Activated gamma-delta T cell (primary cell): ENCODE measurements around the gene CD226.
"Not testable (repeated sequence)": the region's sequence is repeated elsewhere in the genome, so short reads cannot be mapped to it uniquely, and the experiment has no call there.

Experiments
- DNase-seq: peaks from one replicate; lab custom pipeline; 2025; lab: John Stamatoyannopoulos, UW
- total RNA-seq, 2 donors: gene quantifications; one replicate each; lab custom pipeline; 2026; lab: John Stamatoyannopoulos, UW

The CD226 gene
- 63.1 to 67.5 reads per million in 2 donors for total RNA-seq

DNA sequence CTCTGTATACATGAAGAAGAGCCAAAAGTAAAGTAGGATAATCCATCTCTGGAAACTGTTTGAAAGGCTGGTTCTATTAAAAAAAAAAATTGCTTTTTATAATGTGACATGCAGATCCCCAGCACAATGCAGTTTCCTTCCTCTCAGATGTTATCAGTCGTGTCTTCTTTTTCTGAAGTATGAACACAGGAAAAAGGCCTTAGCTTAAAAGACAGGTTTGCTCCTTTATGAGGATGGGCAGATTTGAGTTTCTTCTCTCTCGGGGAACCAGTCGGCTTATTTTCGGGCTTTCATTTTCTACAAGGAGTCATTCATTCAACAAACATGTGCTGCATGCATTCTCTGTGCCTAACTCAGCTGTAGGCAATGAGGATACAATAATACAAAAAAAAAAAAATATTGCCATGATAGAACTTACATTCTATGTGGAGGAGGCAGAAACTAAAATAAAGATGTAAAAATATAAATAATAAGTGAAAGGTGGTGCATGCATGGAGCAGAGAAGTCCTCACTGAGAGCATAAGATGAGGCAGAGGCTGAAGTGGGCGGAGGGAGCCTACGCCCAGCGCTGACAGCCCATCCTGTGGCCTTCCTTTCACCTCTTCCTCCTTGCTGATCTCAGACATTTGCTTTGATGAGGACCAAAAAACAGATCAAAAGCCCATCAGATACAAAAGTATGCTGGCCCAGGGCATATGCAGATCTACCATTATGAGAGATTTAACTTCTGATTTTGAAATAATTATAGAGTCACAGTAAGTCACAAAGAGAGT, at the start of gene CD226:
Gene CD226 (minus strand): TSS at position 513 of the 773 bp plus-strand sequence. CDS start 467 bp downstream, at position 46.
- no peak for DNase-seq

- DNase-seq, result no peak
Measured at GRCh38 chr18:69996951-69997798, 49.5 kb upstream of the CD226 start.

DNA sequence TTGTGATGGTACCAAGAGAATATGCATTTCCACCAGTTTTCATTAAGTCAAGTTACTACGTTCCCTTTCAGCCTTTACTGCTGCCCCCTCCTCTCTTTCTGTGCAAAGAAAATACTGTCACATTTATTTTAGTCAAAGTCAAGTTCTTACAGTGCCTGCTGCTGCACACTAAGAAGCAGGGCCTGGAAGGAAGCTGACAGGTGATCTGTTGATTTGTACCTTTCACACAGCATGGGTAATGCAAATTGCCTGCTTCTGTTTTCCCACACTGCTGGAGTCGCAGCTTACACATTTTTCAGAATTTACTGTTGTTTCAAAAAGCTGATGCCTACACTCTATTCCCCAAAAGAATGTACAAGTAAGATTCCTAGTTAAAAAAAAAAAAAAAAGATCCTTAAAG, 48.7 kb upstream of the CD226 start:
- DNase-seq, result no peak

- DNase-seq, result no peak
Measured at GRCh38 chr18:69995774-69996173, 48.1 kb upstream of the CD226 start.

DNA sequence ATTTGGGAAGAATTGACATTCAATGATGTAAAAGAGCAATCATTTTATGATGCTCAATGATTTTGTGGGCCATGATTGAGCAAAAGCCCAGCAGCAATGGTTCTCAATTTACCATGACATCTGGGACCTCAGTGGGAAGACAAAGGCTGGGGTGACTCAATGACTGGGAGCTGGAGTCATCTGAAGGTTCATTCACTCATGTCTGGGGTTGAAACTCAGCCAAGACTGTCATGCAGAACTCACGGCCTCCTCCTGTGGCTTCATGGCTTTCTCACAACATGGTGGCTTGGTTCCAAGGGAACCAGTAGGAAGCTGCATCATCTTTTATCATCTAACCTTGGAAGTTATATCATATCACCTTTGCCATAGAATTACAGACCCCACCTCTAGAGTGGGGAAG, 45.1 kb upstream of the CD226 start:
- no peak for DNase-seq

DNA sequence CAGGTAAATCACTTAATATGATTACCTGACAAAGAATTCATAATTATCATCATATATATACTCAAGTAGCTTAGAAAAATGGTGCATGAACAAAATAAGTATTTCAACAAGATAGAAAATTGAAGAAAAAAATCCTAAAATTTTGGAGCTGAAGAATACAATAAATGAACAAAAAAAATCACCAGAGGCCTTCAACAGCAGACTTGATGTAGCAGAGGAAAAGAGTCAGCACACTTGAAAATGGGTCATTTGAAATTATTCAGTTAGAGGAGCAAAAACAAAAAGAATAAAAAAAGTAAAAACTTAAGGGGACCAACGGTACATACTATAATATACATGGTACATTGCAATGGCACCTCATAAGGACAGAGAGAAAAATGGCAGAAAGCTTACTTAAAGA, 40.2 kb upstream of the CD226 start:
- no peak for DNase-seq

DNA sequence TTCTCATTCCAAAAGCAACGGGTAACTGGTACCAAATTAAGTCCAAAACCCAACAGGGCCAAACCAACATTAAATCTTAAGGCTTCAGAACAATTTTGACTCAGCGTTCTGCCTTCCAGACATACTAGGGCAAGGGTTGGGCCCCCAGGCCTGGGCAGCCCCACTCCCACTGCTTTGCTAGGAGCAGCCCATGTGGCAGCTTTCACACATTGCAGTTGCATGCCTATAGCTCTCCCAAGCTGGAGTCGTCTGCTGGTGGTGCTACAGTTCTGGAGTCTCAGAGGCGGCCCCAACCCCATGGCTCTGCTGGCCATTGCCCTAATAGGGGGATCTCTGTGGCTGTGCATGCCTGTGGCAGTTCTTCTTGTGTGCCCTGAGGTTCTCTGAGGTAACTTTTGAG, 37.6 kb upstream of the CD226 start:
- DNase-seq, result no peak

DNA sequence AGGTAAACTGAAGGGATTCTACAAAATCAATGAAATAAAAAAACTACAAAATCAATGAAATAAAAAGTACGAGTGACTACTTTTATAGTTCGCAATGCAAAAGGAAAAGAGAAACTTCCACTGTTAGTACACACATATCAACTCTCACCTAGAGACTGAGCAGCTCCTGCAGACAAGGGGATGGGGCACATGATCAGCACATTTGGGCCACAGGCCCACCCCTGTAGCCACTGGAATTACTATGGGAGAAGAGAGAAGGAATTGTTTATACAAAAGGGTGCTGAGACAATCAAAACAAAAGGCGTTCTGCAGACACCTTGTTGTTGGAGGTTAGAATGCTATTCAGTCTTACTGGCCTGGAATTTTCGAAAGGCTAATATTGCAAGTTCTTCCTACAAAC, 34.7 kb upstream of the CD226 start:
- no peak for DNase-seq

- no peak for DNase-seq
Measured at GRCh38 chr18:69981948-69982347, 34.3 kb upstream of the CD226 start.

DNA sequence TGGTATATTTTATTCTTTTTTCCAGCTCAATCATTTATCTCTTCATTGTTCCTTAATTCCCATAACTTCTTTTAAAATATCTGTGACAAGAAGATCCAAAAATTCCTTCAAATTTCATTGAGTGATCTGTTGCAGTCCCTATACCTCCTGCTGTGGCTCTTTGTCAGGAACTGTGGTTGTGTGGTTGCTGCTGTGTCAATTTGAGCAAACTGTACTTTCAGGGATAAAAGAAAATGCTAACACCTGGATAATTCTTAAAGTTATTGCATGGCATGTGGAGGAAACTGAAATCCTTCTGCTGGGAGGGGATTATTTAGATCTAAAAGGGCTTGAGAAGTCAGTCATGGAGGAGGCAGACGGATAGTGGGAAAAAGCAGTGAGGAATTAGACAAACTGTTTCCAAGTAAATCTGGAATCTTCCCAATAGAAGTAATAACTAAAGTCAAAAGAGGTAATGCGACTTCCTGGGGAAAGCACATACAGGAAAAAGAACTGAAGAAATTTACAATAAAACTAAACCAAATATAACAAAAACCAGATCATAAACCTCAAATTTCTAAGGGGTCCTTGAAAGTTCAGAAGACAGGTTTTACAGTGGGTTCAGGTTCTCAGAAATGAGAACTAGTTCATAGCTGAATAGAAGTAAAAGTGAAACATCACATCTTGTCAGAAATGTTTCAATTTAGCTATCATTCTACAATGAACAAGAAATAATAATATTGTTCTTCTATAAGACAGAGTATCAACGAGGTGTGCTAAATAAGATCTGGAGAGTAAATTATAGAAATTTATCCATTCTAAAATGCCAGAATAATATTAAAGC, 33.5 kb upstream of the CD226 start:
- DNase-seq, result no peak

DNA sequence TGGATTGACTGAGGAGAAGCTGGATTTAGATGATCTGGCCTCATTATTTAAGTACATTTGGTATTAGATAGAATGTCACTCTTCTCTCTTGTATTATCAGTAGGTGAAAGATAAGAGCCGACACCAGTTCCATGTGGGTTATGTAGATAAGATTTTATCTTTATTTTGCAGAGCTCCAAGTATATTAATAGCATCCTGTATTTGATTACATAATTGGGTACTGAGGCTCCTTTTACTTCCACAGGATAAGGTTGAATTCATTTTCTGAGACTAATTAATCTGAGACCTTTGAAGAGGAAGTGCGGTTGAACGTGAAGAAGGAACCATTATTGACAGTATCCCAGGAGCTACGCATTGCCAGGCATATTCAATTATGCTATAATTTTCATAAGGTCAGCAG, 32.8 kb upstream of the CD226 start:
- no peak for DNase-seq

- DNase-seq, result no peak
Measured at GRCh38 chr18:69978732-69979715, 31.4 kb upstream of the CD226 start.

DNA sequence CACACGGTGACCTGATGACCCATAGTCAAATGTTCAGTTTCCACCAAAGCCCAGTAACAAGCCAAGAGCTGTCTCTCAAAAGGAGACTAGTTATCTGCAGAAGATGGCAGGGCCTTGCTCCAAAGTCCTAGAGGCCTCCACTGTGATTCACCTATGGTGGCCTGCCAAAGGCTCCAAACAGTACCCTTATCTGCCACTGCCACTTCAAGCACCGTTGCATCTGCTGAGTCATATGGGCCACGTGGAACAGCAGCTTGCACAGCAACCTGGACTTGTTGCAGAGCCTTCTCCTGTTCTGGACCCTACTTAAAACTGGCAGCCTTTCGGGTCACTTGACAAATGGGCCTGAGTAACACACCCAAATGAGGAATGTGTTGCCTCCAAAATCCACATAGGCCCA, 27.6 kb upstream of the CD226 start:
- not testable (repeated sequence) for DNase-seq

- DNase-seq, result no peak
Measured at GRCh38 chr18:69974365-69974764, 26.7 kb upstream of the CD226 start.

GRCh38 chr18:69969491-69969890, 21.8 kb upstream of the CD226 start:
- DNase-seq, result no peak

DNA sequence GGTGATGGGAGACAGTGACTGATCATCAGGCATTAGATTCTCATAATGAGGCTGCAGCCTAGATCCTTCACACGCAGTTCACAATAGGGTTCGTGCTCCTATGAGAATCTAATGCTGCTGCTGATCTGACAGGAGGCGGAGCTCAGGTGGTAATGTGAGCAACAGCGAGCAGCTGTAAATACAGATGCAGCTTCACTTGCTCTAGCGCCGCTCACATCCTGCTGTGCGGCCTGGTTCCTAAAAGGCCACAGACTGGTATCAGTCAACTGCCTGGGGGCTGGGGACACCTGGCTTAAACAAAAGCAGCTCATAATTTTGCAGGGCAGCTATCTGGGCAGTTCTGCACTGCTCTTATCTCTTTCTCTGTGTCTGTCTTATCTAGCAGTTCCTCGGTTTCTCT, 20.4 kb upstream of the CD226 start:
- no peak for DNase-seq

DNA sequence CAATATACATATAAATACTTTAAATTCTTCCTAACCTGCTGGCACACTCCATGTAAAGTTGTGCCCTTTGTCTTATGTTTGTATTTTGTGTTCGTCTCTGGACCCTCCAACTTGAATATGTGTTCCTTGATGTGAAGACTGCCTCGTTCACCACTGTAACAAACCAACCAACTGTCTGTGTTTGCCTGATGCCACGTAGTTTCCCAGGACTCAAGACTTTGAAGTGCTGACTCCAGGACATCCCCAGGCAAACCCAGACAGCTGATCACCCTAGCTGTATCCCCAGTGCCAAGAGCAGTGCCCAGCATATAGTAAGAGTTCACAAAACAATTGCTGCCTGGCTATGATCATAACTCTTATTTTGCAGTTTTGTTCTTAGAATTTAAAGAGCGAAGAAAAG, 15.5 kb upstream of the CD226 start:
- DNase-seq, result no peak

DNA sequence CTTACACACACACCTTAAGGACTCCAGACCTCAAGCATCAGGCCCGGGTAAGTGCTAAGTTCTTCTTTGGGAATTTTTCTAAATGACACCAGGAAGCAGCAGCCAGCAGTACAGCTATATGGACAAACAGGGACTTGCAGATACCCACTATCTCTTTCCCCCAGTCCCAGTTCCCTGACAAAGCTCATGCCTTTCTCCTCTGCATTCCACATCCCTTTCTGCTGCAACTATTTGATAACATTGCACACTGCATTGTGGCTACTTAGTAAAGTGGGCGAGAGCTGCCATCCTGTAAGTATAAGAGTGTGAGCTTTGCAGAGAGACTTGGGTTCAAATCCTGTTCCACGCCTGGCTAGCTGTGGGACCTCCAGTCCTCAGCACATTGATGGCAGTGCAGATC, 14.0 kb upstream of the CD226 start:
- DNase-seq, result no peak

- DNase-seq, result no peak
Measured at GRCh38 chr18:69958422-69958821, 10.7 kb upstream of the CD226 start.

- no peak for DNase-seq
Measured at GRCh38 chr18:69957747-69958146, 10.1 kb upstream of the CD226 start.
